NCI-H128 (cell line): ENCODE measurements around the gene PI4KB.

Source experiments
- DNase-seq: peaks from one replicate; lab custom pipeline; 2025; ENCODE audit not compliant: unreplicated experiment; lab: John Stamatoyannopoulos, UW

PI4KB gene

GRCh38 chr1:151312826-151313225, 14.4 kb downstream of the PI4KB start:
- no peak for DNase-seq

GRCh38 chr1:151312411-151312810, 14.8 kb downstream of the PI4KB start:
- DNase-seq = no peak

GRCh38 chr1:151311589-151312331, 15.5 kb downstream of the PI4KB start:
- DNase-seq = no peak

GRCh38 chr1:151311011-151311410, 16.2 kb downstream of the PI4KB start:
- no peak for DNase-seq

- no peak for DNase-seq
These were observed 17.3 kb downstream of the PI4KB start for GRCh38 chr1:151309811-151310323.

- no peak for DNase-seq
These were observed 32.3 kb downstream of the PI4KB start for GRCh38 chr1:151294742-151295462.

GRCh38 chr1:151293093-151293492, 34.1 kb downstream of the PI4KB start:
- no peak for DNase-seq

GRCh38 chr1:151292207-151293030, 34.8 kb downstream of the PI4KB start:
- DNase-seq = no peak

- DNase-seq = no peak
These were observed 36.4 kb downstream of the PI4KB start for GRCh38 chr1:151290709-151291303.

GRCh38 chr1:151289991-151290708, 37.1 kb downstream of the PI4KB start:
- DNase-seq = no peak

GRCh38 chr1:151289080-151289935, 37.9 kb downstream of the PI4KB start:
- no peak for DNase-seq

- no peak for DNase-seq
These were observed 38.7 kb downstream of the PI4KB start for GRCh38 chr1:151288502-151288901.

- DNase-seq = no peak
These were observed 39.3 kb downstream of the PI4KB start for GRCh38 chr1:151287767-151288500.

GRCh38 chr1:151287341-151287699, 39.9 kb downstream of the PI4KB start:
- DNase-seq = no peak

- no peak for DNase-seq
These were observed 40.4 kb downstream of the PI4KB start for GRCh38 chr1:151286619-151287340.

GRCh38 chr1:151284013-151284577, 43.1 kb downstream of the PI4KB start:
- no peak for DNase-seq

GRCh38 chr1:151282883-151283725, 44.1 kb downstream of the PI4KB start:
- no peak for DNase-seq
